ENCODE results near the gene OR4C11.

Gene OR4C11, protein sequence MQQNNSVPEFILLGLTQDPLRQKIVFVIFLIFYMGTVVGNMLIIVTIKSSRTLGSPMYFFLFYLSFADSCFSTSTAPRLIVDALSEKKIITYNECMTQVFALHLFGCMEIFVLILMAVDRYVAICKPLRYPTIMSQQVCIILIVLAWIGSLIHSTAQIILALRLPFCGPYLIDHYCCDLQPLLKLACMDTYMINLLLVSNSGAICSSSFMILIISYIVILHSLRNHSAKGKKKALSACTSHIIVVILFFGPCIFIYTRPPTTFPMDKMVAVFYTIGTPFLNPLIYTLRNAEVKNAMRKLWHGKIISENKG

DNA sequence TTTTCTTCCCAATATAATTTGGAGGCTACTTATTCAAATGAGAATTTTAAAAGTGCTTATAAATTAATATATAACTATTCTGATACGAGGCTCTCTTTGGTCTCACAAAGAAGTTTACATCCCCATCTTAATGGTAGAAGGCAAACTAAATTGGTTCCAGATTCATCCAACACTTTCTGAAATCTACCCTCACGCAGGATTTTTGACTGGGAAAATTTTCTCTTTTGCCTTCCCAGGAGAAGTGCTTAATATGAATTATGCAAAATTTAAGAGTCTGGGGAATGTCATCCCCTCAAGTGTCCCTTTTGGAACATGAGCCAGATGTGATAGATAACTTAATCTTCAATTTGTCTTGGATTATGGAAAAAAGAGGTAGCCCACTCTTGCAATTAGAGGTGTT lies at the start of gene OR4C11:
TSS of gene OR4C11 (minus strand) at position 101 of the 400 bp plus-strand sequence. CDS start 3,272 bp downstream, outside the sequence.
- no peak for DNase-seq

DNA sequence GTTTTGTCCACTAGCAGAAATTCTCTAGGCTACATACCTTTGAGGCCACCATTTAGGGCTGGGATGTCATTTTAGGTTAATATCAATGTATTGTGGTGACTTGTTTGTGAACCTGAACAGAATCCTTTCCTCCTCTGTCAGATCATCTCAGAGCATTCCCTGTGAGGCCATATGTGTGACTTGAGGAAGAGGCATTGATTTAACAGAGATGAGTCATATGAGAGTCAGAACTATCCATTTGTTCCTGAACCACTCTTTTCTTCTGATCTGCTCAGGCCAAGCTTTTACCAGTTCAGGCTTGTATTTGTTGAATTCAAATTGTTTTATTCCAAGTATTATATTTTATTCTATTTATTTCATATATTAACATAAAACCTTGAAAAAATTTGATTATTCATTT lies 47.7 kb upstream of the OR4C11 start:
- DNase-seq: no peak

DNA sequence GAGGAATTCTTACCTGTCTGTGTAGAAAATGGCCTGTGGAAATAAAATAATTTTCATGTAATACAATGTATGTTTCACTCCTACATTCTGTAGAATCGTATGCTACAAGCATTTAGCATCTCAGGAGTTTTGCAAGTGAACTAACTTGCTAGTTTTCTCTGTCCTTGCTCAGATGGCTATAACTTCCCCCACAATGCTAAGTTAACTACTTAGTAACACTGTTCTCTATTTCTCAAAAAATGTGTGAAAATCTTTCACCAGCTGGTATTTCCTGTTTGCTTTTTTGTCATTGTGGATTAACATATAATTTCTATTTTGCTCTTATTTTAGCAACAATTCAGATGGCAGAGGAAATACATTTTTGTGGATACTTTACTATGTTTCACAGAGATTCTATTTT lies 45.1 kb upstream of the OR4C11 start:
- DNase-seq: no peak

DNA sequence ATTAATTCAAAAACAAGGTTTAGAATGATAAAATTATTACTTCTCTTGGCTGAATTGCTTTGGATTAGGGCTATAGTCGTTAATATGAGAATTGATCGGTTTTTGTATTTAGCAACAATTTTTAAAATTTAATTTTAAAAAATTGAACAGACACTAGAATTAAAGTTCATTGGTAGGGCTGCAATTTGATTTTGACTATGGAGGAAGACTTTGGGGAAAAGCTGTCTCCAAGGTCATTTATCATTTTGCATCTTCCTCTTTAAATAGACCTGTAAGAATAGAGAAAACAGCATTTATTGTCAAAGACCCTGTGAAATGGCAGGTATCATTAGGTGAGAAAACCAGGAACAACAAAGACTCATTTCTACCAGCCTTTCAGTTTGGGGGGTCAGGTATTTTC lies 40.6 kb upstream of the OR4C11 start, which contains the start of gene OR4S2:
TSS of gene OR4S2 (plus strand) at position 301 of the 400 bp plus-strand sequence. CDS start 2,577 bp downstream, outside the sequence.
- no peak for DNase-seq

DNA sequence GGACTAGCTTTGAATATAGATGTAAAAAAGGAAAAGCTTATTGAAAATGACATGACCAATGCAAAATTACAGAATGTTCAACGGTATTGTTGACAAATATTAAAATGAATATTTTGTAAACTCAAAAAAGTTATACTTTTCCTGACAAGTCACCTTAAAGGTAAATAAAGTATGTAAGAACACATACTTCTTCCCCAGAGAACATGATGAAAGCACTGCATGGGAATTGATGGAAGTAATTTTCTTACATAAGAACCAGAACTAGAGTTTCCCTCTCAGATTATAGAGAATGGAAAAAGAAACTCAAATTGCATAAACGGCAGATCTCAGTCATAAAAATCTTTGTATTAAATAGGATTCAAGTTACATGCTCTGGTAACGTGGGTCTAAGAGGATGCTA lies 27.4 kb upstream of the OR4C11 start, which contains the start of gene OR4P4:
TSS of gene OR4P4 (plus strand) at position 301 of the 400 bp plus-strand sequence.
- DNase-seq: no peak

DNA sequence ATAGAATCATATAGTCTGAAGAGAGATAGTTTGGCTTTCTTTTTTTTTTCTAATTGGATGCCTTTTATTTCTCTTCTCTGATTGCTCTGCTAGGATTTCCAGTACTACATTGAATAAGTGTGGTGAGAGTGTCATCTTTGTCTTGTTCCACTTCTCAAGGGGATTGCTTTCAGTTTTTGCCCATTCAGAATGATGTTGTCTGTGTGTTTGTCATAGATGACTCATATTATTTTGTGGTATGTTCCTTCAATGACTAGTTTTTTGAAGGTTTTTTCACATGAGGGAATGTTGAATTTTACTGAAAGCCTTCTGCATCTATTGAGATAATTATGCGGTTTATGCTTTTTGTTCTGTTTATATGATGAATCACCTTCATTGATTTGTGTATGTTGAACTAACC lies 17.1 kb upstream of the OR4C11 start:
- no peak for DNase-seq

DNA sequence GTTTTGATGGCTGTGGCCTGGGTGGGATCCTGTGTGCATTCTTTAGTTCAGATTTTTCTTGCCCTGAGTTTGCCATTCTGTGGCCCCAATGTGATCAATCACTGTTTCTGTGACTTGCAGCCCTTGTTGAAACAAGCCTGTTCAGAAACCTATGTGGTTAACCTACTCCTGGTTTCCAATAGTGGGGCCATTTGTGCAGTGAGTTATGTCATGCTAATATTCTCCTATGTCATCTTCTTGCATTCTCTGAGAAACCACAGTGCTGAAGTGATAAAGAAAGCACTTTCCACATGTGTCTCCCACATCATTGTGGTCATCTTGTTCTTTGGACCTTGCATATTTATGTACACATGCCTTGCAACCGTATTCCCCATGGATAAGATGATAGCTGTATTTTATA lies 34.9 kb downstream of the OR4C11 start:
- no peak for DNase-seq

DNA sequence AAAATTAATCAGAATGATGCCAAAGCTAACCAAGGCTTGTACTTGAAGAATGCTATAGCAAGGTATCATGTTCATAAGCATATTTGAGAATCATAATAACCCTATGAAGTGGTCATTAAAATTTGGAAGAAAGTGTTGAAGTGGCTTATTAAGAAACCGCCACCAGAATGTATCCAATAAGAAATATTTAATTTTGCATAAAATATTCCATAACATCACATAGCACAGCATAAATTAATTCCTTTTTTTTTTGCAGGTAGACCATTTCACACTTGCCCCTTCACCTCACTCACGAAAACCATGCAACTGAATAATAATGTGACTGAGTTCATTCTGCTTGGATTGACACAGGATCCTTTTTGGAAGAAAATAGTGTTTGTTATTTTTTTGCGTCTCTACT lies 35.6 kb downstream of the OR4C11 start, which contains the start of gene OR4C16:
TSS of gene OR4C16 (plus strand) at position 301 of the 400 bp plus-strand sequence. CDS start at position 301, 0 bp downstream.
- no peak for DNase-seq

DNA sequence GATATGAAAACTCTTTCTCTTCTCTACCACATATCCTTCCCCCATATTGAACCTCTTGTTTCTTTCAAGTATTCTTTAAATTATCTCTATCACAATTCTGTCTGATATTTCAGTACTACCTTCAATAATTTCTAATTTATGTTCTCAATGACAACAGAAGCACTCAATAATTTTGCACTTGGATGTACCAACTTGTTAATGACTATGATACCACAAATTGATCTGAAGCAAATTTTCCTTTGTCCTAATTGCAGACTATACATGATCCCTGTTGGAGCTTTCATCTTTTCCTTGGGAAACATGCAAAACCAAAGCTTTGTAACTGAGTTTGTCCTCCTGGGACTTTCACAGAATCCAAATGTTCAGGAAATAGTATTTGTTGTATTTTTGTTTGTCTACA lies 53.3 kb downstream of the OR4C11 start, which contains the start of gene OR4C15:
TSS of gene OR4C15 (plus strand) at position 301 of the 400 bp plus-strand sequence. CDS start at position 301, 0 bp downstream.
- DNase-seq: no peak

Data from CD4-positive, alpha-beta T cell treated with Interleukin-12 subunit alpha and Interleukin-12 subunit beta, for 1 hour (primary cell).